Measurements from ENCODE around the gene EXOSC10.
"Not testable (repeated sequence)": the region's sequence is repeated elsewhere in the genome, so short reads cannot be mapped to it uniquely, and the experiment has no call there.

The EXOSC10 gene

DNA sequence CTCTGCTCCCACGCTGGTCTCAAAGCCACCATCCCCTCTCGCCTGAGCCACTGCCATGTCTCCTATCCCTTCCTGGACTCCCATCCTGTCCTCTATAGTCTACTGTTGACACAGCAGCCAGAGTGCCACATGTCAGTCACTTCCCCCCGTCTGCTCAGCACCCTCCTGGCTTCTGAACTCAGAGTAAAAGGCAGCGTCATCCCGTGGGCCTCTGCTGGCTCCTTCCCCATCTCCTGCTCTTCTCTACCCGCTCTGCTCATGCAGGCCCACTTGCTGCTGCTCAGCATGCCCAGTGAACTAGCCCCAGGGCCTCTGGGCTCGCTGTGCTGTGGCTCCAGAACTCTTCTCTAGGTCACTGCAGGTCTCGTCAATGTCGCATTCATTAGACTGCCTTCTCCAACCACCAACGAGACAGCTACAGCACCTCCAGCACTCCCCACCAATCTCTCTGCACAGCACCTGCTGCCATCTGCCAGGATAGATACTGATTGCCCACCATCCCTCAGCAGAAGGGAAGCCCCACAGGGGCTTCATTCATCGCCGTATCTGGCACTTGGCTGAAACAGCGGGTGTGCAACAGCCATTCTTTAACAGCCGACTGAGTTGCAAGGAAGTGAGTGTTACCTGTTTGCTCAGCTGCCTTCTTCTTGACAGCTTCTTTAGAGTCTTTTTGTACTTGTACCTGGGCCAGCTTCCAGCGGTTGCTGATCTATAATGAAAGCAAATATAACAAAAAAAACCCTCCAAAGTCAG is 28.0 kb downstream of the EXOSC10 start:
- Histone ChIP-seq H3K36me3 (ENCODE audit: control insufficient read depth, insufficient read depth, low read length, severe bottlenecking) (peaks cover 95% of the 10 kb centered on the region), H3K9me3 (ENCODE audit: control insufficient read depth, low read length) (no peaks in the 10 kb centered on the region)
- no peak for DNase-seq (ENCODE audit: low read depth)

GRCh38 chr1:11070876-11071275 is 28.8 kb downstream of the EXOSC10 start:
- H3K4me1 ChIP-seq (ENCODE audit: control insufficient read depth, insufficient read depth, low read length), result no peaks in the 10 kb centered on the region
- peaks cover 95% of the 10 kb centered on the region for H3K36me3 ChIP-seq (ENCODE audit: control insufficient read depth, insufficient read depth, low read length, severe bottlenecking)
- no peak overlapping the region for H3K9ac ChIP-seq (ENCODE audit: low read length)
- H3K27me3 ChIP-seq (replicated peaks; ENCODE audit: control insufficient read depth, insufficient read depth, low read length), result no peaks in the 10 kb centered on the region
- no peaks in the 10 kb centered on the region for H3K9me3 ChIP-seq (ENCODE audit: control insufficient read depth, low read length)
- H3K4me3 ChIP-seq (ENCODE audit: low read length), result no peak overlapping the region
- no peak for DNase-seq (ENCODE audit: low read depth)

More for the DNA sequence above, 28.0 kb downstream of the EXOSC10 start:
- no peak overlapping the region for H3K4me3 ChIP-seq (ENCODE audit: low read length)
- no peaks in the 10 kb centered on the region for H3K27me3 ChIP-seq (replicated peaks; ENCODE audit: control insufficient read depth, insufficient read depth, low read length)
- no peaks in the 10 kb centered on the region for H3K4me1 ChIP-seq (ENCODE audit: control insufficient read depth, insufficient read depth, low read length)
- no peak overlapping the region for H3K9ac ChIP-seq (ENCODE audit: low read length)

DNA sequence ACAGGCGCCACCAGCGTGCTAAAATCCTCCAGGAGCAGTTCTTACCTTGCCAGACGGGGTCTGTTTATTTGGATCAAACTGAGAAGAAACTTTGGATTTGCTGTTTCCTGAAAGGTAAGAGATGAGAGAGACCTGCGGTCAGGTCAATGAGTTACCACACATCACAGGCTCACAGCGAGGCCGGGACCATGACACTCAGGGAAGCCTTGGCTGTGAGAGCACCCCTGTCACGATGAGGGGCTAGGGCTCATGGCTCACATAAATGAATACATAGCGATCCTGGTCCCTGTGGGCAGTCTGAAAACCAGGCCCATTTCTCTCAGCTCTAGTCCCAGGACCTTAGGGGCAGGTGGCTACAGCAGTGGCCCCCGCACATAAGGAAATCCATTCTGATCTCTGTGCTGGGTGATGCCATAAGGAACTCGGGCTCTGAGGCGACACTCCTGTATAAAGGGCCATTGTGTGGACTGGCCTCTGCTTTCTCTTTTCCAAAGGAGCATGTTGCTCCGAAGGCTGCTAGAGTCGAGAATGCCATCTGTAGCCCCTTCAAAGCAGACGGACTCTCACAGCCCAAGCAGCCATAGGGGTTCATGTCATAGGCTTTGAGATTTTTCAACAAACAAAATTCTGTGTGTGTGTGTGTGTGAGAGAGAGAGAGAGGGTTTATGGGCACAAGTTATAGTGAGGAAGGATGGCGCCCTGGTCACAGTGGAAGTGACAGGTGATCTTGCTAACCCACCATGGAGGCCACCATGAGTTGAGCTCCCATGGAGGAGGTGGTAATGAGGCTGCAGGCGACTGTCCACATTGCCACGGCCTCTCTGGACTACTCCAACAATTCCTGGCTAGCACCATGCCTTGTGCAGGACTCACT is 30.8 kb downstream of the EXOSC10 start:
- DNase-seq (ENCODE audit: low read depth), result no peak
- Histone ChIP-seq H3K27me3 (replicated peaks; ENCODE audit: control insufficient read depth, insufficient read depth, low read length) (no peaks in the 10 kb centered on the region), H3K4me1 (ENCODE audit: control insufficient read depth, insufficient read depth, low read length) (no peaks in the 10 kb centered on the region), H3K4me3 (ENCODE audit: low read length) (no peak overlapping the region), H3K9ac (ENCODE audit: low read length) (no peak overlapping the region), H3K9me3 (ENCODE audit: control insufficient read depth, low read length) (no peaks in the 10 kb centered on the region), H3K36me3 (ENCODE audit: control insufficient read depth, insufficient read depth, low read length, severe bottlenecking) (peaks cover 90% of the 10 kb centered on the region)

DNA sequence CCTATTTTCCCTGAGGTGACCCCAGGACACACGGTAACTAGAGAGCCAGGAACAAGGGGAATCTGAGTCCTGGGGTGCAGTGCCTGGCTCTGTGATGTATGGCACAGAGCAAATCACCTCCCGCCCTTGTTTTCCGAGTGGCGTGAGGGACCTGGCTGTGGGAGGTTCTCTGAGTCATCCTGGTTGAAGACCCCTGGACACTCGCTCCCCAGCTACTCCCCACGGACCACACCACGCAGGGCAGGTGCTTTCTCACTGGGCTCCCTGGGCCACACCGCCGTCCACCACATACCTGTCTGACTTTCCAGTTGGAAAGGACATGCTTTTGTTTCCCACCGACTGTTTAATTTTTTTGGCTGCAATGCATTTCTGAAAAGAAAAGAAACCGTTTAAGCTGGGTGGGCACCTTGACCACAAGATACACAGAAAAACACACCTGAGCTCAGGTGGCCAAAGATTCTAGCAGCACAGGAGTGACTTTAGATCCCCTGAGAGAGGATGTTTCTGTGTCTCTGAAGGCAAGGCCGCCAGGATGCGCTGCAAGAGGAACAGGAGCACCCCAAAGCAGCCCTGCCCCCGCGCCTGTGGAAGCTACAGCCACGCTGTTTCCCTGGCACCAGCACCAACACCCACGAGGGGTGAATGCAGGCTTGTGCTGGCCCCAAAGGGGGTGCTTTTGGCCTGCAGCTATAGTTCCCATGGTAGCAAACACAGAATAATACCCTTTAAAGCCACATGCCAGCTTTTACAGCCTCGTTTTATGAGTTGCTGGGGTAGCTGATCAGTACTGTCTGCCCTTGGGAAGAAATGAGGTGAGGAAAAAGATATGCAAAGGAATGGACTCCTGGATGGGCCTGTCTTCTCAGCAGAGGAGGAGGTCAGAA is 31.7 kb downstream of the EXOSC10 start:
- no peak overlapping the region for H3K4me3 ChIP-seq (ENCODE audit: low read length)
- H3K9me3 ChIP-seq (ENCODE audit: control insufficient read depth, low read length), result no peaks in the 10 kb centered on the region
- no peaks in the 10 kb centered on the region for H3K27me3 ChIP-seq (replicated peaks; ENCODE audit: control insufficient read depth, insufficient read depth, low read length)
- H3K4me1 ChIP-seq (ENCODE audit: control insufficient read depth, insufficient read depth, low read length), result peaks cover 4% of the 10 kb centered on the region
- H3K36me3 ChIP-seq (ENCODE audit: control insufficient read depth, insufficient read depth, low read length, severe bottlenecking), result peaks cover 83% of the 10 kb centered on the region
- DNase-seq (ENCODE audit: low read depth), result no peak
- no peak overlapping the region for H3K9ac ChIP-seq (ENCODE audit: low read length)

- H3K9me3 ChIP-seq (ENCODE audit: control insufficient read depth, low read length), result no peaks in the 10 kb centered on the region
- no peaks in the 10 kb centered on the region for H3K27me3 ChIP-seq (replicated peaks; ENCODE audit: control insufficient read depth, insufficient read depth, low read length)
- DNase-seq (ENCODE audit: low read depth), result no peak
- H3K36me3 ChIP-seq (ENCODE audit: control insufficient read depth, insufficient read depth, low read length, severe bottlenecking), result peaks cover 62% of the 10 kb centered on the region
- H3K4me1 ChIP-seq (ENCODE audit: control insufficient read depth, insufficient read depth, low read length), result peaks cover 9% of the 10 kb centered on the region
- no peak overlapping the region for H3K9ac ChIP-seq (ENCODE audit: low read length)
- no peak overlapping the region for H3K4me3 ChIP-seq (ENCODE audit: low read length)
These were observed 33.9 kb downstream of the EXOSC10 start for GRCh38 chr1:11065796-11066195.

DNA sequence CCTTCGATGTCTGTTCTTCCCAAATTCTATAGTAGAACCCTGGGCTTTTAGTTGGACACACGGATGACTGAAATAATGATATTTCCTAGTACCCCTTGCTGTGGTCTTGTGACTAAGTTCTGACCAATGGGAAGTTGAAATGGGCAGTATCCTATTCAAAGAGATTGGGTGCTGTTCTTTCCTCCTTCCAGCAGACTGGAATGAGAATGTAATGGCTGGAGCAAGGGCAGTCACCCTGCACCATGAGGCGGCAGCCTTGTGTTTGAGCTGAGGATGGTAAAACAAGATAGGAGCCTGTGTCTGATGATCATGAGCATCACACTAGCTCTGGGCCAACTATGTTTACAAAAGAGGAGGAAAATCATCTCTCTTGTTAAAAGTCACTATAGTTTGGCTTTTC is 34.7 kb downstream of the EXOSC10 start:
- H3K4me1 ChIP-seq (ENCODE audit: control insufficient read depth, insufficient read depth, low read length), result peaks cover 12% of the 10 kb centered on the region
- H3K9ac ChIP-seq (ENCODE audit: low read length), result no peak overlapping the region
- H3K9me3 ChIP-seq (ENCODE audit: control insufficient read depth, low read length), result no peaks in the 10 kb centered on the region
- DNase-seq (ENCODE audit: low read depth), result no peak
- H3K36me3 ChIP-seq (ENCODE audit: control insufficient read depth, insufficient read depth, low read length, severe bottlenecking), result peaks cover 53% of the 10 kb centered on the region
- no peak overlapping the region for H3K4me3 ChIP-seq (ENCODE audit: low read length)
- no peaks in the 10 kb centered on the region for H3K27me3 ChIP-seq (replicated peaks; ENCODE audit: control insufficient read depth, insufficient read depth, low read length)

DNA sequence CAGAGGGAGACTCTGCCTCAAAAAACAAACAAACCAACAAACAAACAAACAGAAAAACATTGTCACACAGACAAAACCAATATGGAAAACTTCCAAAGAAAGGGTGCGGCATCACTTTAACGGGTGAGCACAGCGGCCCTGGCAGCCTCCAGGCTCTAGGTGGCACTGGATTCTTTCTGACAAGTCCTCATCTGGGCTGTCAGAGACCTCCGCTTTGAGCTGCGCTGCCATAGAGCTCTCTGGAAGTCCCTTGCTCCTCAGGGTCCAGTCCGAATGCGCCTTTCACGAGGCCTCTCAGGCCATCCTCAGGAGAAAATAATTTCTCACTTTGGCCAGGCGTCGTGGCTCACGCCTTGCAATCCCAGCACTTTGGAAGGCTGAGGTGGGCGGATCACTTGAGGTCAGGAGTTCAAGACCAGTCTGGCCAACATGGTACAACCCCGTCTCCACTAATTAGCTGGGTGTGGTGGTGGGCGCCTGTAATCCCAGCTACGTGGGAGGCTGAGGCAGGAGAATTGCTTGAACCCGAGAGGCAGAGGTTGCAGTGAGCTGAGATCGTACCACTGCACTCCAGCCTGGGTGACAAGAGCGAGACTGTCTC is 35.6 kb downstream of the EXOSC10 start:
- Histone ChIP-seq H3K36me3 (ENCODE audit: control insufficient read depth, insufficient read depth, low read length, severe bottlenecking) (peaks cover 44% of the 10 kb centered on the region), H3K4me1 (ENCODE audit: control insufficient read depth, insufficient read depth, low read length) (peaks cover 12% of the 10 kb centered on the region)
- not testable (repeated sequence) for DNase-seq (ENCODE audit: low read depth); H3K4me3 ChIP-seq (ENCODE audit: low read length); H3K9me3 ChIP-seq (ENCODE audit: control insufficient read depth, low read length); H3K9ac ChIP-seq (ENCODE audit: low read length); H3K27me3 ChIP-seq (replicated peaks; ENCODE audit: control insufficient read depth, insufficient read depth, low read length)

DNA sequence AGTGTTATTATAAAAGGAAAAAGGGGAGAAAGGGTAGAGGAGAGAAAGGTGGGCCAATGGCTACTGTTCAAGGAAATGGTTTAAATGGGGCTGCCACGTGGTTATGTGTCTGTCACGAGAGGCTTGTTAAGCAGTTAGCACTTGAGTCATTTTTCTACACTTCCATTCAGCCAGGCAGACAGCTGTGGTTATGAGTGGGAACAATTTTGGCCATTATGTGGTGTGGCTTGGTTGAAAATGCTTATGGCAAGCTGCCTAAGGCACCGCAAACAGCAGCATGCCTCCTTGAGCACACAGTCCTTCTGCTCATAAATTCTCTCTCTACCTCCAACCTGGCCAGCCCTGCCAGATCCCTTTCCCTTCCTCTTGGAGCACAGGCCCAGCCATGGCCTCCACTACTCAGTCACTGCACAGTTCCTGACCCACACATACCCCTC is 36.7 kb downstream of the EXOSC10 start:
- peaks cover 17% of the 10 kb centered on the region for H3K4me1 ChIP-seq (ENCODE audit: control insufficient read depth, insufficient read depth, low read length)
- no peaks in the 10 kb centered on the region for H3K27me3 ChIP-seq (replicated peaks; ENCODE audit: control insufficient read depth, insufficient read depth, low read length)
- no peaks in the 10 kb centered on the region for H3K9me3 ChIP-seq (ENCODE audit: control insufficient read depth, low read length)
- DNase-seq (ENCODE audit: low read depth), result no peak
- peaks cover 35% of the 10 kb centered on the region for H3K36me3 ChIP-seq (ENCODE audit: control insufficient read depth, insufficient read depth, low read length, severe bottlenecking)
- H3K9ac ChIP-seq (ENCODE audit: low read length), result no peak overlapping the region
- H3K4me3 ChIP-seq (ENCODE audit: low read length), result no peak overlapping the region

- no peaks in the 10 kb centered on the region for H3K27me3 ChIP-seq (replicated peaks; ENCODE audit: control insufficient read depth, insufficient read depth, low read length)
- H3K9me3 ChIP-seq (ENCODE audit: control insufficient read depth, low read length), result no peaks in the 10 kb centered on the region
- peak overlapping the region; percentile 48 for H3K9ac ChIP-seq (ENCODE audit: low read length)
- peaks cover 32% of the 10 kb centered on the region for H3K36me3 ChIP-seq (ENCODE audit: control insufficient read depth, insufficient read depth, low read length, severe bottlenecking)
- peaks cover 17% of the 10 kb centered on the region for H3K4me1 ChIP-seq (ENCODE audit: control insufficient read depth, insufficient read depth, low read length)
- no peak overlapping the region for H3K4me3 ChIP-seq (ENCODE audit: low read length)
- DNase-seq (ENCODE audit: low read depth), result no peak
These were observed 37.9 kb downstream of the EXOSC10 start for GRCh38 chr1:11061652-11062365.

Measured in adipocyte (in vitro differentiated cells).